ENCODE data around the gene BRMS1. TPM values are rescaled to one million over a fixed set of nuclear protein-coding genes. Genes with fewer than 3 reads are reported as not detected.

The BRMS1 gene
- total RNA-seq, 1 donor from 2014 or later, result 44.9 TPM

- intact Hi-C loops (cut with micrococcal nuclease), result loop anchor here (1.0 kb wide), 6 partner anchors 16 to 154 kb away; partner anchors contain the start of genes BRMS1, PELI3, RAB1B and YIF1A
Observed at GRCh38 chr11:66311965-66312548, 32.8 kb downstream of the BRMS1 start.

GRCh38 chr11:66311470-66311964, 33.4 kb downstream of the BRMS1 start:
- intact Hi-C loops (cut with micrococcal nuclease), result loop anchor here (1.0 kb wide), 1 partner anchor 78 kb away; no protein-coding TSS in a partner anchor

GRCh38 chr11:66310803-66311440, 34.0 kb downstream of the BRMS1 start:
- intact Hi-C loops (cut with micrococcal nuclease), result loop anchor here (1.0 kb wide), 1 partner anchor 78 kb away; no protein-coding TSS in a partner anchor

- intact Hi-C loops (cut with micrococcal nuclease), result no loop called here
Observed at GRCh38 chr11:66310324-66310723, 34.6 kb downstream of the BRMS1 start.

GRCh38 chr11:66309475-66309874, 35.4 kb downstream of the BRMS1 start:
- intact Hi-C loops (cut with micrococcal nuclease), result no loop called here

GRCh38 chr11:66302656-66303055, 42.2 kb downstream of the BRMS1 start:
- intact Hi-C loops (cut with micrococcal nuclease), result no loop called here

- intact Hi-C loops (cut with micrococcal nuclease), result no loop called here
Observed at GRCh38 chr11:66299186-66299585, 45.7 kb downstream of the BRMS1 start.

GRCh38 chr11:66297610-66298009, 47.3 kb downstream of the BRMS1 start:
- intact Hi-C loops (cut with micrococcal nuclease), result no loop called here

- intact Hi-C loops (cut with micrococcal nuclease), result no loop called here
Observed at GRCh38 chr11:66294626-66295620, 50.0 kb downstream of the BRMS1 start.

GRCh38 chr11:66293777-66294625, 50.9 kb downstream of the BRMS1 start:
- intact Hi-C loops (cut with micrococcal nuclease), result no loop called here

GRCh38 chr11:66293352-66293751, 51.6 kb downstream of the BRMS1 start:
- intact Hi-C loops (cut with micrococcal nuclease), result no loop called here

- intact Hi-C loops (cut with micrococcal nuclease), result no loop called here
Observed at GRCh38 chr11:66292543-66293332, 52.2 kb downstream of the BRMS1 start.

- intact Hi-C loops (cut with micrococcal nuclease), result no loop called here
Observed at GRCh38 chr11:66291706-66292542, 53.0 kb downstream of the BRMS1 start, which contains the start of gene TMEM151A. TMEM151A (plus strand) TSS chr11:66291894; CDS start chr11:66292014, 120 bp downstream.

- intact Hi-C loops (cut with micrococcal nuclease), result no loop called here
Observed at GRCh38 chr11:66291303-66291705, 53.6 kb downstream of the BRMS1 start.

- intact Hi-C loops (cut with micrococcal nuclease), result no loop called here
Observed at GRCh38 chr11:66290330-66290621, 54.6 kb downstream of the BRMS1 start.

GRCh38 chr11:66289548-66290329, 55.2 kb downstream of the BRMS1 start:
- intact Hi-C loops (cut with micrococcal nuclease), result loop anchor here (1.0 to 10.0 kb wide), 4 partner anchors 21 to 575 kb away; partner anchors contain the start of genes BRMS1, KAT5 and RAB1B

- intact Hi-C loops (cut with micrococcal nuclease), result loop anchor here (1.0 to 10.0 kb wide), 4 partner anchors 21 to 574 kb away; partner anchors contain the start of genes BRMS1, KAT5 and RAB1B
Observed at GRCh38 chr11:66288671-66289547, 56.0 kb downstream of the BRMS1 start, which contains the start of gene YIF1A. YIF1A (minus strand) TSS chr11:66289143; CDS start chr11:66288985, 158 bp downstream.
